ENCODE results near the gene HEPHL1.

HEPHL1 gene

GRCh38 chr11:94023856-94024255 lies 2.7 kb downstream of the HEPHL1 start:
- no peak for DNase-seq

- DNase-seq: no peak
These were observed 3.4 kb downstream of the HEPHL1 start for GRCh38 chr11:94024547-94024946.

DNA sequence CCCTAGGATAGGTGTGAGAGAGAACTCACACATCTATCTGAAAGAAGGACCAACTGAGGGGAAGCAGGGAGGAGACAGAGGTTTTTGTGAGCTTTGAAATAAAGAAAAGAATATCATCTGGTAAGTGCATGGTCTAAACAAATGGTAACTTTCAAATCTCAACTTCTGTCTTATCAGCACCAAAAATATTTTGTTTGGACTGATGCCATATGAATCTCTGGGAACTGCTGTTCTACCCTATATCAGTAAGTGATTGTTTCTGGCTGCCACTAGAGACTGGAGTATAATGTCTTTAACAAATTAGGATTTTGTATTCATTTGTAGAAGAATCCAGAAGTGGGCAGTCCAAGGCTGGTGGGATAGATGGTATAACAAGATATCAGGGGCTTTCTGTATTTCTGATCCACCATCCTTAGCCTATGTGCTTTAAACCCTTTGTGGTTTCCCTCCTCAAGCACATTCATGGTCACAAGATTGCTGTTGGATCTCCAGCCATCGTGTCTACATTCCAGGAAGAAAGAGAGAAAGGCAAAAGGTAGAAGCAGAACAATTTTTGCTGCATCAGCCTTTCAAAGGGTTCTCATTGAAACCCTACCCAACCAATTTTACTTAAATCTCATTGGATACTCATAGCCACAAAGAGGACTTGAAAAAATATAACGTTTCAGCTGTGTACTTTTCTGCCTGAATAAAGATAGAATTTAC lies 4.7 kb downstream of the HEPHL1 start:
- DNase-seq: no peak

DNA sequence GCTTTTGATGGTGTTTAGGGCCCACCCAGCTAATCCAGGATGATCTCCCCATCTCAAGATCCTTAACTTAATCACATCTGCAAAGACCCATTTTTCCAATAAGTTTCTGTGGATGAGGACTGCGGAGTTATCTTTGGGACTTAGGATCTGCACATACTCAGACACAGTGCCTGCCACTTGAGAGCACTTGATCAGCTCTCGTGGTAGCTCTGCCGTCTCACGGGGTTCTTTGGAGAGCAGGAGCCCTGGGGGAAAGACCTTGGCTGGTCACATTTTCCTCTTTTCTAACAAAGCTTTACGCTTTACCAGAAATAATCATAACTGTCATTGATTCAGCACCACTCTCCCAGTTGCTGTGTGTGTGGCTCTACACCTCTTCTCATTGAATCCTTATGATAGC lies 6.1 kb downstream of the HEPHL1 start:
- no peak for DNase-seq

GRCh38 chr11:94028436-94028835 lies 7.3 kb downstream of the HEPHL1 start:
- DNase-seq: no peak

- no peak for DNase-seq
These were observed 8.9 kb downstream of the HEPHL1 start for GRCh38 chr11:94030059-94030458.

DNA sequence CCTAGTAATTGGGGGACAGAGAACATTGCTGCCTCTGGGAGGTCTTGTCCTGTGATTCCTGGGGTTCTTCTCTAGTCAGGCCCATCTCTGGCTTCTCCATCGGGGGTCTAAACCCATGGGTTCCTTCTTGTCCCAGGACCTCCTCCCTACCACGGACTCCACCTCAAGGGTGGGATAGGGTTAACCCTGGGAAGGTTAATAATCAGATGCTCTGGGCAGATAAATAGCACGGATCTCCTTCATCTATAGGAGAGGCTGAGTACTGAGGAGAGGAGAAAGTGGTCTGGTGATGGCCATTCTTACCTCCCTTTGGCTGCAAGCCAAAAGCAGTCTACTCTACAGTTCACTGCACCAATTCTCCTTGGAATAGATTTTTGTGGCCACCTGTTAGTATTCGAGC lies 10.5 kb downstream of the HEPHL1 start:
- no peak for DNase-seq

DNA sequence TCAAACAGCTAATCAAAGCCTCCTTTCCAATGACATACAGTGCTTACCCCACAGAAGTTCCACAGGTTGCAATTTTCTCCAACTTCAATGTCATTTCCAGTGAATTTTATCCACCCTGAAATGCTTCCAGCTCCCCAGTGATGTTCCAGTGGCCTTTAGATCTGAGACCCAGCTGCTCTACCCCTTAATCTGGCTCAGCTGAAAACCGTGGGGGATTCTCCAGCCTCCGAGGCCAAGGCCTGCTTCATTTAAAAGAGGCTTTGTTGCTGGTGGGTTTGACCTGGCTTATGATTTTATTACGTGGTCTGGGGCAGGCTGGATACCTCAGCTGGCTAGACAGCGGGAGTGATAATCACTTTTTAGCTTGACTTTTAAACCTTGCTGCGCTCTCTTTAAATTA lies 10.9 kb downstream of the HEPHL1 start:
- DNase-seq: no peak

DNA sequence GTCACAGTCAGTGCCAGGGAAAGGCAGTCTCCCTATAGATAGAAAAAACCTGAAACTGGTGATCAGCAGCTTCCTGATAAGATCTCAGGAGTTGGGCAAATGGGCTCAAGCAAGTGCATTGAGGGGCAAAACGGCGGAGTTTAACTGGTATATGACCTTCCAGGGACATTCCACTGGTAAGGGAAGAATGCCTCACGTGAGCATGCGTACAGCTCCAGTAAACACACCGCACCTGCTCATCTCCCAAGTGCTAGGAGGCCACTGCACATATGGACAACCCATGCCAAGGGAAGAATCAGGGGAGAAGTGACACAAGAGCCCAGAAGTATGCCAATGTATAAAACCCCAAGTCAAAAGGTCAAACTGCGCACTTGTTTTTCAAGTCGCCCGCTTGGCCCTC lies 11.6 kb downstream of the HEPHL1 start:
- DNase-seq: no peak

DNA sequence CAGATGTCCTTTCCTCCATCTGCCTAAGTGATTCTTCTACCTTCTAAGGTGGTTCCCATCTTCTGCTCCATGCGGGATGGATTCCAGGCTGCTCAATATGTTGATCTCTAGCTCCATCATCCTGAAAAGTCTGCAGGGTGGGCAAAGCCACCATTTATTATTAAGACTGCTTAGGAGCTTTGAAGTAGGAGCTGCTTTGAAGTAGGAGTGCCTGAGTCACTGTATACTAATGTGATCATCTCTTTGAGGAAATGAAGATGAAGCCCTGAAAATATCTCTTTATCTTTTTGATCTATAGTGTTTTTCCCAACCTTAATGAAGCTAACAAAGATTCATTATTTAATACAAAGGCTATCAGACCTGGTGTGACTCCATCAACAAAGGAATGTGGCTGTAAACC lies 13.1 kb downstream of the HEPHL1 start:
- no peak for DNase-seq

GRCh38 chr11:94036096-94036495 lies 14.9 kb downstream of the HEPHL1 start:
- DNase-seq: no peak

- DNase-seq: no peak
These were observed 22.1 kb downstream of the HEPHL1 start for GRCh38 chr11:94043241-94043640.

DNA sequence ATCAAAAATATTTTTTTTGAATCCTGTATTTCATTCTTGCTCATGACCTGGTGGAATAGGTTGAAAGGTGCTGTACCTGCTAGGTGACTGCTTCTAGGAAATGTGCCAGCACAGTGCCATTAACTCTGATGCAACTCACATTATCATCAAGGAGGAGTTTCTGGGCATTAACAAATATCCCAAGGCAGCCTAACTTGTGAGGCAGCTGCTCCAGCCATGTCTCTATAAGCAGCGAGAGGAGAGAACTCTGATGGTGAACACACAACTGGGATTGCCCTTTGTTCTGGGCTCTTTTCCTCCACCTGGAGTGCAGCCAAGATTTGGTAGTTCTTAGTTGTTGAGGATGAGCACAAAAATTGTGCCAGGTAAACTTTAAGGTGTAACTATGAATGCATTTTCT lies 25.6 kb downstream of the HEPHL1 start:
- DNase-seq: no peak

GRCh38 chr11:94048032-94048709 lies 27.0 kb downstream of the HEPHL1 start:
- DNase-seq: no peak

DNA sequence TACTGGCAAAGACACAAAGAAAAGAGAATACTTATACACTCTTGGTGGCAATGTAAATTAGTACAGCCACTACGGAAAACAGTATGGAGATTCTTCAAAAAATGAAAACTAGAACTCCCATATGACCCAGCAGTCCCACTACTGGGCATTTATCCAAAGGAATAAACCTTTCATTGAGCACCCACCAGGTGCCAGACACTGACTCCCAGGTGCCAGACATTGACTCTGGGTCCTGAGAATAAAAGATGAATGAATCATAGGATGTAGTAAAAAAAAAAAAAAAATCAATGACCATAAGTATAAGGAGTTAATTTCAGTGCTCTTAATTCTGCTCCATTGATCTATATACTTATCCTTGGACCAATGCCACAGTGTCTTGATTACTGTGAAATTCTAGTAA lies 28.2 kb downstream of the HEPHL1 start:
- no peak for DNase-seq

DNA sequence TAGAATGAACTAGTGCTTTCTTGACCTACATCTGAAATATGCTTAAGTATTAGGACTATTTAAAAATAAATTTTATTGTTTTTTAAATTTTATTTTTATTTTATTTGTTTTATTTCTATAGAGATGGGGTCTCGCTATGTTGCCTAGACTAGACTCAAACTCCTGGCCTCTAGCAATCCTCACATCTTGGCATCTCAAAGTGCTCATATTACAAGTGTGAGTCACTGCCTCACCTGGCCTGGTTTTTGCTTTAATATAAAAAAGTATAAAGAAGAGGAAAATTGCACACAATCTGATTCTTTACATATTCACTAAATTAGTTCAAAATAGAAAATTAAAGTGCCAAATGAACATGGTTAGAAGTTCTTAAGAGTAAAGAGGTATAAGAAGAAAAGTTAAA lies 37.5 kb downstream of the HEPHL1 start:
- DNase-seq: no peak

- DNase-seq: no peak
These were observed 37.9 kb downstream of the HEPHL1 start for GRCh38 chr11:94059065-94059464.

DNA sequence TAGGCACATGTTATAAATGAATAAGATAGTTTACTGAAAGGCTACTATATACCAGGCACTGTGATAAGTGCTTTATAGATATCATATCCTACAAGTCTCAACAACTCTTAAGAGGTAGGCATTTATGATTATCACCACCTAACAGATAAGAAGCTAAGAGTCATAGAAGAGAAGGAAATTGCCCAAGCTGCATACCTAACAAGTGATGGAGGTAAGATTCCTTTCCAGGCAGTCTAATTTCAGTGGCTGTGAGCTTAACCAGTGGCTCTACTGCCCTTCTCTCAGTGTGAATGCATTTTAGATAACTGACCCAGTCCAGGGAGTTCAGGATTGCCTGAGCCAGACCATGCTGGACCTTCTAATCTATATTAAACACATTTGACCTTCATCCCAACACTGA lies 39.2 kb downstream of the HEPHL1 start:
- no peak for DNase-seq

- no peak for DNase-seq
These were observed 41.2 kb downstream of the HEPHL1 start for GRCh38 chr11:94062360-94062759.

DNA sequence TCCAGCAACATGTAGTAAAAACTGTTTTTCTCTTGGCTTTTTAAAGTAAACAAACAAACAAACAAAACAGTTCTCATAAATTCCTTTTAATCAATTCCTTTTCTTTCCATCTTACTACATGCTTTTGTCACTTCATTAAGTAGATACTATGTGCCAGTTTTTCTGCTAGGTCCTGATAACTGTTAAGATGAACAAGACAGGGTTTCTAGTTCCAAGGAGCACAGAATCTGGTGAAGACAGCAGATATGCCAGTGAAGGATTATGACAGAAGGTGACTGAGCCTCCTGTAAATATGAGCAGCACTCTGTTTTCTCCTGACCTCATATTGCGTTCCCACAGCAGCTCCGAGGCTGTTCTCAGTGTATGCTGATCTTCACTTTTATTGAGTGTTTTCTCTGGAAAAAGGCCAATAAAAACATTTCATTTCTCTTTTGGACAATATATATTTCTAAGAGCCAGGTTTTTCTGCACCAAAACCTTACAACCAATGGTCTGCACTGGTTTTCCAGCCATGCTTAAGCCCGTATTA lies 45.8 kb downstream of the HEPHL1 start:
- no peak for DNase-seq

- DNase-seq: no peak
These were observed 47.6 kb downstream of the HEPHL1 start for GRCh38 chr11:94068764-94069163.

- DNase-seq: no peak
These were observed 56.6 kb downstream of the HEPHL1 start for GRCh38 chr11:94077552-94078293.

- DNase-seq: no peak
These were observed 63.0 kb downstream of the HEPHL1 start for GRCh38 chr11:94084164-94084563.

GRCh38 chr11:94088906-94089305 lies 67.8 kb downstream of the HEPHL1 start:
- DNase-seq: no peak

Measured in effector CD4-positive, alpha-beta T cell (primary cell).